NCI-H187 (cell line): ENCODE measurements around the gene NEURL4.
"Not testable (repeated sequence)": the region's sequence is repeated elsewhere in the genome, so short reads cannot be mapped to it uniquely, and the experiment has no call there.

Experiments
- DNase-seq, 2 experiments: peaks; one replicate each; lab custom pipeline; 2025; lab: John Stamatoyannopoulos, UW

NEURL4 gene

DNA sequence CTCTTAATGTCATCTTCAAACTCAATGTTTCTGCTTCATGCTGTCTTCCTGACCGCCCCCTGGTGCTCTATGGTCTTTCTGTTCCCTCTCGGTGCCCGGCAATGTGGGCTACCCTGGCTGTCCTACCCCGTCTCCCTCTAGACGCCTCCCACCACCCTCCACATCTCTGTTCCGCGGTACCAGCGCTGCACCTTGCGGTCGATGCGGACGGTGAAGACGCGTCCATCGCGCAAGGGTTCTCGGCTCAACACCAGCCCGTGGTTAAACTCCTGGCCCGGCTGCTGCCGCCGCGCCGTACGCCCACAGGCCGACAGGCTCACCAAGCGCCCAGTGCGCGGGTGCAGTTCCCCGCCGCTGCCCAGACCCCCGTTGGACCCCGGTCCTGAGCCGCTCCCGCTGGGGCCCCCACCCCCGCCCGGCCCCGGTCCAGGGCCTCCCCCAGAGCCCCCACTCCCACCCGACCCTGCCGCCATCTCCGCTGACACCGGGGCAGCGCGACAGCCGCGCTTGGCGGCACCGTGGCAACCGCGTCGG lies at the start of gene NEURL4:
Gene NEURL4, minus strand, starts transcription at position 496 of the 534 bp plus-strand sequence. Its CDS starts 23 bp downstream, at position 473.
- no peak for DNase-seq

GRCh38 chr17:7374353-7374752 lies 45.2 kb upstream of the NEURL4 start:
- no peak for DNase-seq

GRCh38 chr17:7370853-7371252 lies 41.7 kb upstream of the NEURL4 start:
- no peak for DNase-seq

- no peak for DNase-seq
Measured at GRCh38 chr17:7369825-7370224, 40.7 kb upstream of the NEURL4 start.

- DNase-seq = not testable (repeated sequence)
Measured at GRCh38 chr17:7368599-7368994, 39.5 kb upstream of the NEURL4 start.

- DNase-seq = no peak
Measured at GRCh38 chr17:7367918-7368598, 38.9 kb upstream of the NEURL4 start.

- no peak for DNase-seq
Measured at GRCh38 chr17:7367083-7367482, 37.9 kb upstream of the NEURL4 start.

- not testable (repeated sequence) for DNase-seq
Measured at GRCh38 chr17:7365963-7366362, 36.8 kb upstream of the NEURL4 start.

- DNase-seq = no peak
Measured at GRCh38 chr17:7363311-7363710, 34.2 kb upstream of the NEURL4 start.

GRCh38 chr17:7361906-7362305 lies 32.8 kb upstream of the NEURL4 start:
- DNase-seq = no peak

GRCh38 chr17:7357381-7357780 lies 28.2 kb upstream of the NEURL4 start:
- DNase-seq = no peak

GRCh38 chr17:7356756-7357155 lies 27.6 kb upstream of the NEURL4 start:
- DNase-seq = no peak

- peak; percentile 22 to 38 for DNase-seq
Measured at GRCh38 chr17:7356072-7356549, 27.0 kb upstream of the NEURL4 start.

DNA sequence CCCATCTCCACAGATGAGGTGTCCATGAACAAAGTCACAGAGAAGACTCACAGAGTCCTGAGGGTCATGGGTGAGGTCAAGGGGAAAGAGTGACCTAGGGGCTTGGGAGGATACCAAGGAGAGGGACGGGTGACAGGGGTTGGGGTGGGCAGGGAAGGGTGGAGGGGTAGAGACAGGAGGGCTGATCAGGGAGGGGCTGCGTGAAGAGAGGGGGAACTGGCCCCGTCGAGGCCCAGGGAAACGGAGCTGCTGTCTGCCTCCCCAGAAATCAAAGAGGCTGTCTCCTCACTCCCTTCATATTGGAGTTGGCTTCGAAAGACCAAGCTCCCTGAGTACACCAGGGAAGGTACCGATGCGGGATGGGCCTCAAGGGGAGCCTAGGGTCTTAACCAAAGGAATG lies 26.4 kb upstream of the NEURL4 start:
- no peak for DNase-seq

DNA sequence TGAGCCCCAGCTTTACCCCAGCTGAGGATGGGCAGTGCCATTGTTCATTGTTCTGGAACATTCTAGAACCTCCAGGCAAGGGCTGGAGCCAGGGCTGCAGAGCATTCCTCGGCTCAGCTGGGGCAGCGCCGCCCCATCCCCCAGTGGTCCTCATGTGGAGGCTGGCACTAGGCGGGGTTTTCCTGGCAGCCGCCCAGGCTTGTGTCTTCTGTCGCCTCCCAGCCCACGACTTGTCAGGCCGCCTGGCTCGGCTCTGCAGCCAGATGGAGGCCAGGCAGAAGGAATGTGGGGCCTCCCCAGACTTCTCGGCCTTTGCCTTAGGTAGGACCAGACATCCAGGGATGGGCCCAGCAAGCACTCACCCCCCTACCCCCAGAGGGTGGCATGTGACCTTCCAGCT lies 25.9 kb upstream of the NEURL4 start, which contains the start of gene TMEM95:
Gene TMEM95, plus strand, starts transcription at position 104 of the 400 bp plus-strand sequence. Its CDS starts 49 bp downstream, at position 153.
- no peak for DNase-seq

GRCh38 chr17:7354262-7354843 lies 25.2 kb upstream of the NEURL4 start:
- DNase-seq = no peak

DNA sequence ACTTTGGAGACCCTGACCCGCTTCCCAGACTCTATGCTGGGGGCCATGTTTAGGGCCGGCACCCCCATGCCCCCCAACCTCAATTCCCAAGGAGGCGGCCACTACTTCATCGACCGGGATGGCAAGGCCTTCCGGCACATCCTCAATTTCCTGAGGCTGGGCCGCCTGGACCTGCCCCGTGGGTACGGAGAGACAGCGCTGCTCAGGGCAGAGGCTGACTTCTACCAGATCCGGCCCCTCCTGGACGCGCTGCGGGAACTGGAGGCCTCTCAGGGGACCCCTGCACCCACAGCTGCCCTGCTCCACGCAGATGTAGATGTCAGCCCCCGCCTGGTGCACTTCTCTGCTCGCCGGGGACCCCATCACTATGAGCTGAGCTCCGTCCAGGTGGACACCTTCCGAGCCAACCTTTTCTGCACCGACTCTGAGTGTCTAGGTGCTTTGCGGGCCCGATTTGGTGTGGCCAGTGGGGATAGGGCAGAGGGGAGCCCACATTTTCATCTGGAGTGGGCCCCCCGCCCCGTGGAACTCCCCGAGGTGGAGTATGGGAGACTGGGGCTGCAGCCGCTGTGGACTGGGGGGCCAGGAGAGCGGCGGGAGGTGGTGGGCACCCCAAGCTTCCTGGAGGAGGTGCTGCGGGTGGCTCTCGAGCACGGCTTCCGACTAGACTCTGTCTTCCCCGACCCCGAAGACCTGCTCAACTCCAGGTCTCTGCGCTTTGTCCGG lies 23.9 kb upstream of the NEURL4 start:
- no peak for DNase-seq

DNA sequence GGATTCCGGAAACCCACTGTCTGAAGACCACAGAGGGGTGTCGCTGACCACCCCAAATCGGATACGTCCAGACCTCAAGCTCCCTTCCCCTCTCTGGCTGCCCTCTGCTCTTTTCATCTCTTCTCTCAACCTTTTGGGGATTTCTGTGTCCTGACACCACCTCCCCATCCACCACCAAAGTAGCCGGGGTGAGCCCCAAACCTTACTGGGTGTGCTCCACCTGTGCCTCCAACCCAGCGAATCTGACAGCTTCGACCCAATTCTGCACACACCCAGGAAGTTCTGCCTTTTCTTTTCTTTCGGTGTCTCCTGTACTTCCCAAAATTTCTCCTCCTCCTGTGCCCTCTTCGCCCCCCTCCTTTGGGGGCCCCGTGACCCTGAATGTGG lies 23.4 kb upstream of the NEURL4 start:
- DNase-seq = no peak

DNA sequence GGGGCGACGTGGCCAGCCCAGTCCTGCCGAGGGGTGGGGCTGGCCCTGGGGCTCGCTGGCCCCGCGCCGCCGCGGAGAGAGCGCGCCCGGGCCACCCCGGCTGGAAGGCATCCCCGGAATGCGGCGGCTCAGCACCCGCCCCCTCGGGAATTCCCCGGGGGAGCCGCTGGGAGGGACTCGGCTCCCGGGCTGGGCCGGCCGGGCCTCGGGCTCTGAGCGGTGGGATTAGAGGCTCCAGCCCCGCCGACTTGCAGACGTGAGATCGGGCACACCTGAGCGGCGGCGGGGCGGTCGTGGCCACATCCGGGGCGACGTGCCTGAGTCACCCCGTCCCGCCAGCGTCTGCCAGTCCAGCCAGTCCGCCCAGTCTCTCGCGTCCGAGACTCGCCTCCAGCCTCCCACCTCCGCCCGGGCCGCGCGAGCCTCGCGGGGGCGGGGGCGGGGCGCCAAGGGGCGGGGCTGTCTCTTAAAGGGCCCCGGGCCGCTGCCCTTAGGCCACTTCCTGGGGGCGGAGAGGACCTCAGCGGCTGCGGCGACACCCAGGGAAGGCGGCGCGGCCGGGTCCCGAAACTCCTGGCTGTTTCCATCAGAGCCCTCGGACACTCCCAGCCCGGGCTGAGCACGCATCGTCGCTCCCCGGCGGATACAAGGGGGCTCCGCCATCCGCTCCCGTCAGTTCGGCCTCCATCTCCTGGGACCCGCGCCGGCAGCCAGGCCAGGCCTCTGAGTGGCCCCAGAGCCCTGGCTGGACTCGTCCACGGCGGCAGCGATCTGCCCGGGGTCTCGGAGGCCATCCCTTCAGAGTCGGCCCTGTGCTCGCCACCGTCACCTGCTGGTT lies 22.7 kb upstream of the NEURL4 start, which contains the start of gene KCTD11:
Gene KCTD11, plus strand, starts transcription at position 498 of the 838 bp plus-strand sequence.
- DNase-seq = no peak

DNA sequence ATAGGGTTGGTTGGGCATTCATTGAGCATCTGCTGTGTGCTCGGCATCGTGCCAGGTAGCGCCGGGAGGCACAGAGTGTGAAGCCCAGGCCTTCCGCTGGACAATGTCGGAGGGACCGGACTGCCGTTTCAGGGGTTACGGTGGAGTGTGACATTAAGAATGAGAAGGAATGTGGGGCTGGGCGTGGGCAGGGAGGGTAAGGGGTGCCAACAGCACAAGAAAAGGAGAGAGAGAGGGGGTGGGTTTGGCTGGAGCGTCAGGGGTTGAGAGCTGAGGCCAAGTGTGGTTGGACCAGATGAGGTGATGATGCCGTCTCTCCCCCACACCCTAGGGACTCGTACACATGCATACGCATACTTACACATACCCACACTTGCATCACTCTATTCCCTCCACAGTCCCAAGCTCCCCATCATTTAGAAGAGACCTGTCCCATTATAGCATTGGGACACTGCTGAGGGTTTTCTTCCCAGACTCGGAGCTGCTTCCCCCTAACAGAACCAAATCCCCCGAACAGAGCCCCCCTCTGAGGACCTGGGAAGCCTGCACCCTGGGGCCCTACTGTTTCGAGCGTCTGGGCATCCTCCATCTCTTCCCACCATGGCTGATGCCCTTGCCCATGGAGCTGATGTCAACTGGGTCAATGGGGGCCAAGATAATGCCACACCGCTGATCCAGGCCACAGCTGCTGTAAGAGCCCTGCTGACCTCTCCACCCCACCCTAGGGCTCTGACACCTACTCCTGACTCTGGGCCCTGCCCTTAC lies 19.5 kb upstream of the NEURL4 start:
- no peak for DNase-seq
